ENCODE data around the gene TBL2. TPM values are rescaled to one million over a fixed set of nuclear protein-coding genes. Genes with fewer than 3 reads are reported as not detected.
"Not testable (repeated sequence)": the region's sequence is repeated elsewhere in the genome, so short reads cannot be mapped to it uniquely, and the experiment has no call there.

TBL2 gene
- total RNA-seq, 1 donor from 2014 or later, result 52.2 TPM

DNA sequence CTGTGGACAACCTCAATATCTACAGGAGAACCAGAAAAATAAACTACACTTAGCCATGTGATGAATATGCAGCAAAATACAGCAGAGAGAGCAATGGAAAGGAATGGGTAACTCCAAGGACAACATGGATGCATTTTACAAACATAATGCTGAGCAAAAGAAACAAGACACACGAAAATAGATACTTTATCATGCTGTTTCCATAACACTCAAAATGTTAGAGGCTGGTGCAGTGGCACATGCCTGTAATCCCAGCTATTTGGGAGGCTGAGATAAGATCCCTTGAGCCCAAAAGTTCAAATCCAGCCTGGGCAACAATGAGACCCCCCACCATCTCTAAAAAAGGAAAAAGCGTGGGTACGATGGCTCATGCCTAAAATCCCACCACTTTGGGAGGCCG, 29.2 kb downstream of the TBL2 start:
- Mint-ChIP-seq H3K9me3 (no peaks in the 10 kb centered on the region), H3K4me3 (no peak overlapping the region), H3K27ac (no peak overlapping the region), H3K36me3 (peaks cover 20% of the 10 kb centered on the region), H3K27me3 (ENCODE audit: low read depth) (no peaks in the 10 kb centered on the region), H3K4me1 (no peaks in the 10 kb centered on the region)
- no peak for TF ChIP-seq CTCF (IDR thresholded peaks at IDR 0.05; ENCODE audit: unreplicated experiment)
- no peak for DNase-seq (ENCODE audit: low spot score in 2 of 2, unreplicated experiment in 2 of 2)

DNA sequence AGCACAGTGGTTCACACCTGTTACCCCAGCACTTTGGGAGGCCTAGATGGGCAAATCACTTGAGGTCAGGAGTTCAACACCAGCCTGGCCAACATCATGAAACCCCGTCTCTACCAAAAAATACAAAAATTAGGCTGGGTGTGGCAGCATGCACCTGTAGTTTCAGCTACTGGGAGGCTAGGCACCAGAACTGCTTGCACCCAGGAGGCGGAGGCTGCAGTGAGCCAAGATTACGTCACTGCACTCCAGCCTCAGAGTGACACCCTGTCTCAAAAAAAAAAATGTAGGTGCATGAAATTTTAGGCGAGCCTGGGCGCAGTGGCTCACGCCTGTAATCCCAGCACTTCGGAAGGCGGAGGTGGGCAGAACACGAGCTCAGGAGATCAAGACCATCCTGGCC, 30.5 kb downstream of the TBL2 start:
- H3K9me3 Mint-ChIP-seq, result no peaks in the 10 kb centered on the region
- no peak overlapping the region for H3K4me3 Mint-ChIP-seq
- no peak overlapping the region for H3K27ac Mint-ChIP-seq
- peaks cover 18% of the 10 kb centered on the region for H3K36me3 Mint-ChIP-seq
- no peak for TF ChIP-seq CTCF (IDR thresholded peaks at IDR 0.05; ENCODE audit: unreplicated experiment)
- no peaks in the 10 kb centered on the region for H3K27me3 Mint-ChIP-seq (ENCODE audit: low read depth)
- no peak for DNase-seq (ENCODE audit: low spot score in 2 of 2, unreplicated experiment in 2 of 2)
- H3K4me1 Mint-ChIP-seq, result no peaks in the 10 kb centered on the region

GRCh38 chr7:73544678-73545077, 33.7 kb downstream of the TBL2 start:
- H3K27ac Mint-ChIP-seq, result no peak overlapping the region
- H3K4me1 Mint-ChIP-seq, result no peaks in the 10 kb centered on the region
- peaks cover 22% of the 10 kb centered on the region for H3K36me3 Mint-ChIP-seq
- no peak overlapping the region for H3K4me3 Mint-ChIP-seq
- no peak for TF ChIP-seq CTCF (IDR thresholded peaks at IDR 0.05; ENCODE audit: unreplicated experiment)
- DNase-seq (ENCODE audit: low spot score in 2 of 2, unreplicated experiment in 2 of 2), result no peak
- H3K27me3 Mint-ChIP-seq (ENCODE audit: low read depth), result no peaks in the 10 kb centered on the region
- no peaks in the 10 kb centered on the region for H3K9me3 Mint-ChIP-seq

GRCh38 chr7:73541722-73542121, 36.7 kb downstream of the TBL2 start:
- H3K9me3 Mint-ChIP-seq, result no peaks in the 10 kb centered on the region
- no peak overlapping the region for H3K27ac Mint-ChIP-seq
- no peaks in the 10 kb centered on the region for H3K27me3 Mint-ChIP-seq (ENCODE audit: low read depth)
- H3K36me3 Mint-ChIP-seq, result peaks cover 28% of the 10 kb centered on the region
- H3K4me1 Mint-ChIP-seq, result no peaks in the 10 kb centered on the region
- no peak overlapping the region for H3K4me3 Mint-ChIP-seq
- no peak for TF ChIP-seq CTCF (IDR thresholded peaks at IDR 0.05; ENCODE audit: unreplicated experiment)
- DNase-seq (ENCODE audit: low spot score in 2 of 2, unreplicated experiment in 2 of 2), result no peak

DNA sequence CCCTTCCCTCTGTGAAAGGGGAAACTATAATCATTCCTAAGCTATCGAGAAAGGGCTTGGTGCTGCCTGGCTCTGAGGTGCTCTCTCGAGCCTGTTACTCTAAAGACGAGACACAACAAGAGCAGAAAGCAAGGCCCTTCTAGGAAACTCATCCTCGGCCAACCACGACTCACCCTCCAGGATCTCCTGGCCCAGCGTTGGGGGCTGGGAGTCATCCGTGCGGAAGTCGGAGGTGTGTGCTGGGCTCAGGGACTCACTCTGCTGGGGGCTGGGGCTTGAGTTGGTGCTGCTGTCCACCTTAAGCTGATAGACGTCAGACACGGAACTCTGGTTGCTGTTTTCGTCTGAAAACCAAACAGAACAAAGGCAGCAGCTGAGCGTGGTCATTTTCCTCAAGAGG, 38.7 kb downstream of the TBL2 start:
- Mint-ChIP-seq H3K4me3 (no peak overlapping the region), H3K36me3 (peaks cover 35% of the 10 kb centered on the region), H3K9me3 (no peaks in the 10 kb centered on the region), H3K27me3 (ENCODE audit: low read depth) (no peaks in the 10 kb centered on the region), H3K4me1 (no peaks in the 10 kb centered on the region), H3K27ac (no peak overlapping the region)
- TF ChIP-seq CTCF (IDR thresholded peaks at IDR 0.05; ENCODE audit: unreplicated experiment), result no peak
- no peak for DNase-seq (ENCODE audit: low spot score in 2 of 2, unreplicated experiment in 2 of 2)

DNA sequence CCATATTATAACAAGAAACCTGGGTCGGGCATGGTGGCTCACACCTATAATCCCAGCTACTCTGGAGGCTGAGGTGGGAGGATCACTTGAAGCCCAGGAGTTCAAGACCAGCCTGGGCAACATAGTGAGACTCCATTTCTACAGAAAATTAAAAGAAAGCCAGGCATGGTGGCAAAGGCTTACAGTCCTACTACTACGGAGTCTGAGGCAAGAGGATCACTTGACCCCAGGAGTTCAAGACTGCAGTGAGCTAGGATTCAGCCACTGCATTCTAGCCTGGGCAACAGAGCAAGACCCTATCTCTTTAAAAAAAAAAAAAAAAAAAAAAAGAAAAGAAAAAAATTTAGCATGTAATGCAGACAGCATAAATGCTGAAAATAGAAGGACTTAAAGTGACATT, 39.9 kb downstream of the TBL2 start:
- not testable (repeated sequence) for DNase-seq (ENCODE audit: low spot score in 2 of 2, unreplicated experiment in 2 of 2); H3K27me3 Mint-ChIP-seq (ENCODE audit: low read depth); H3K4me1 Mint-ChIP-seq; H3K4me3 Mint-ChIP-seq; H3K9me3 Mint-ChIP-seq; H3K27ac Mint-ChIP-seq
- peaks cover 35% of the 10 kb centered on the region for H3K36me3 Mint-ChIP-seq

Data from mesothelial cell of epicardium (in vitro differentiated cells).